ENCODE results near the gene MAU2. TPM values are rescaled to one million over a fixed set of nuclear protein-coding genes. Genes with fewer than 3 reads are reported as not detected.
A peak's percentile ranks its signal among the peaks of the same experiment; 100 is the strongest.

MAU2 gene
- total and polyA plus RNA-seq, 2 of the 13 experiments (the other 11 are each of a cell fraction or from before 2014, with no cell fraction given): 16.8 to 33.8 TPM

DNA sequence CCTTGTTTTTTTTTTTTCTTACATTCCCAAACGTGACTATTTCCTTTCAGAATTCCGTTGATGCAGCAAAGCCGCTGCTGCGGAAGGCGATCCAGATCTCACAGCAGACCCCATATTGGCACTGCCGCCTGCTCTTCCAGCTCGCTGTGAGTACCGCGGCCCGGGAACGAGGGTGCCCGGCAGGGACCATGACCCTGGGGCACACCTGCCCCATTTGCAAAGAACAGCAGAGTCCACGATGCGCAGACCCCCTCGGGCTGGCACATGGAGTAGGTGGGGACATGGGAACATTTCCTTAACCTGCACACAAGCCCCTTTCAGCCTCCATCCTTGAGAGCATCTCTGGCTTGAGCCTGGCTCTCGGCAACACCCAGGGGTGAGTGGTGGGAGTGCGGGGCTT lies 16.5 kb downstream of the MAU2 start:
- Histone ChIP-seq H4K20me1 (ENCODE audit: insufficient read depth, low read length) (no peaks in the 10 kb centered on the region), H3K27me3 (ENCODE audit: control insufficient read depth in 1 of 2, insufficient read depth in 2 of 2, low read length in 2 of 2) (no peaks in the 10 kb centered on the region), H3K9me3 (ENCODE audit: low read length) (no peaks in the 10 kb centered on the region), H3K4me2 (ENCODE audit: low read depth, low read length) (no peak overlapping the region), H2AFZ (ENCODE audit: low read length) (no peak overlapping the region), H3K79me2 (ENCODE audit: insufficient read depth, low read length) (no peaks in the 10 kb centered on the region), H3K4me3 (replicated peaks in 1 of 3; ENCODE audit: insufficient read depth in 1 of 3, low read depth in 2 of 3, low read length in 3 of 3) (no peak overlapping the region), H3K9ac (ENCODE audit: insufficient read depth, low read depth, low read length) (no peak overlapping the region), H3K4me1 (ENCODE audit: insufficient read depth, low read length) (peaks cover 9% of the 10 kb centered on the region), H3K27ac (ENCODE audit: extremely low read length, insufficient read depth, low read length) (no peak overlapping the region), H3K36me3 (replicated peaks in 1 of 2; ENCODE audit: control insufficient read depth in 1 of 2, insufficient read depth in 2 of 2, low read length in 2 of 2) (peaks cover 30 to 51% of the 10 kb centered on the region in 2 experiments; a peak in 4 of 5 replicates)
- no peak for ATAC-seq
- no peak for FAIRE-seq
- intact Hi-C loops (cut with micrococcal nuclease; ENCODE audit: unreplicated experiment) (no loop called here), in situ Hi-C loops (cut with HindIII; ENCODE audit: extremely low pct_ligation_motif_present, low pct_unique_long_range_greater_than_20kb) (no loop called here)
- ChIA-PET CTCF (ENCODE audit: low intra/inter-chr PET ratio, low total read pairs) (no interaction called here), POLR2A (no interaction called here)
- TF ChIP-seq, protein P1, sequence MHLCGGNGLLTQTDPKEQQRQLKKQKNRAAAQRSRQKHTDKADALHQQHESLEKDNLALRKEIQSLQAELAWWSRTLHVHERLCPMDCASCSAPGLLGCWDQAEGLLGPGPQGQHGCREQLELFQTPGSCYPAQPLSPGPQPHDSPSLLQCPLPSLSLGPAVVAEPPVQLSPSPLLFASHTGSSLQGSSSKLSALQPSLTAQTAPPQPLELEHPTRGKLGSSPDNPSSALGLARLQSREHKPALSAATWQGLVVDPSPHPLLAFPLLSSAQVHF (CRISPR knock-in tag; IDR thresholded peaks at IDR 0.05): no peak
- TF ChIP-seq, protein P2, sequence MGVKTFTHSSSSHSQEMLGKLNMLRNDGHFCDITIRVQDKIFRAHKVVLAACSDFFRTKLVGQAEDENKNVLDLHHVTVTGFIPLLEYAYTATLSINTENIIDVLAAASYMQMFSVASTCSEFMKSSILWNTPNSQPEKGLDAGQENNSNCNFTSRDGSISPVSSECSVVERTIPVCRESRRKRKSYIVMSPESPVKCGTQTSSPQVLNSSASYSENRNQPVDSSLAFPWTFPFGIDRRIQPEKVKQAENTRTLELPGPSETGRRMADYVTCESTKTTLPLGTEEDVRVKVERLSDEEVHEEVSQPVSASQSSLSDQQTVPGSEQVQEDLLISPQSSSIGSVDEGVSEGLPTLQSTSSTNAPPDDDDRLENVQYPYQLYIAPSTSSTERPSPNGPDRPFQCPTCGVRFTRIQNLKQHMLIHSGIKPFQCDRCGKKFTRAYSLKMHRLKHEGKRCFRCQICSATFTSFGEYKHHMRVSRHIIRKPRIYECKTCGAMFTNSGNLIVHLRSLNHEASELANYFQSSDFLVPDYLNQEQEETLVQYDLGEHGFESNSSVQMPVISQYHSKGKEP (CRISPR knock-in tag; IDR thresholded peaks at IDR 0.05): no peak
- TF ChIP-seq AGO2 (optimal IDR thresholded peaks at IDR 0.05; ENCODE audit: low read depth, low read length) (peak; percentile 41), ZNF646 (CRISPR knock-in tag; IDR thresholded peaks at IDR 0.05) (no peak)
- 98% methylated on average over 16 of the region's 17 CpGs for WGBS (ENCODE audit: low lambda C conversion rate)
- no peak for DNase-seq (ENCODE audit: low spot score)
- BruUV-seq (replicated peaks): no TSS peak

All from HepG2 (cell line).